ENCODE measurements around the gene WARS2.
A peak's percentile ranks its signal among the peaks of the same experiment; 100 is the strongest.
"Not testable (repeated sequence)": the region's sequence is repeated elsewhere in the genome, so short reads cannot be mapped to it uniquely, and the experiment has no call there.

The WARS2 gene

GRCh38 chr1:119140177-119141019 lies at the start of gene WARS2:
Gene WARS2 (minus strand): TSS chr1:119140653. CDS start chr1:119140644, 9 bp downstream.
- DNase-seq (ENCODE audit: insufficient read length, low spot score), result peak; percentile 75
- FAIRE-seq, result no peak

- DNase-seq (ENCODE audit: insufficient read length, low spot score) (no peak), FAIRE-seq (no peak)
Observed at GRCh38 chr1:119188926-119189325, 48.5 kb upstream of the WARS2 start.

- FAIRE-seq (no peak), DNase-seq (ENCODE audit: insufficient read length, low spot score) (no peak)
Observed at GRCh38 chr1:119187416-119187815, 47.0 kb upstream of the WARS2 start.

- no peak for DNase-seq (ENCODE audit: insufficient read length, low spot score)
- FAIRE-seq, result no peak
Observed at GRCh38 chr1:119186471-119186870, 46.0 kb upstream of the WARS2 start.

GRCh38 chr1:119184972-119185371 lies 44.5 kb upstream of the WARS2 start:
- no peak for DNase-seq (ENCODE audit: insufficient read length, low spot score)

GRCh38 chr1:119181218-119181617 lies 40.8 kb upstream of the WARS2 start:
- DNase-seq (ENCODE audit: insufficient read length, low spot score) (no peak), FAIRE-seq (no peak)

More at GRCh38 chr1:119184972-119185371, 44.5 kb upstream of the WARS2 start:
- no peak for FAIRE-seq

- no peak for DNase-seq (ENCODE audit: insufficient read length, low spot score)
- no peak for FAIRE-seq
Observed at GRCh38 chr1:119179051-119179450, 38.6 kb upstream of the WARS2 start.

- DNase-seq (ENCODE audit: insufficient read length, low spot score); FAIRE-seq: not testable (repeated sequence)
Observed at GRCh38 chr1:119172927-119173326, 32.5 kb upstream of the WARS2 start.

- FAIRE-seq; DNase-seq (ENCODE audit: insufficient read length, low spot score): not testable (repeated sequence)
Observed at GRCh38 chr1:119171381-119172010, 31.0 kb upstream of the WARS2 start.

GRCh38 chr1:119163396-119163795 lies 22.9 kb upstream of the WARS2 start:
- DNase-seq (ENCODE audit: insufficient read length, low spot score) (no peak), FAIRE-seq (no peak)

- DNase-seq (ENCODE audit: insufficient read length, low spot score) (no peak), FAIRE-seq (no peak)
Observed at GRCh38 chr1:119160866-119161265, 20.4 kb upstream of the WARS2 start.

GRCh38 chr1:119160409-119160808 lies 20.0 kb upstream of the WARS2 start:
- FAIRE-seq, result no peak
- no peak for DNase-seq (ENCODE audit: insufficient read length, low spot score)

- DNase-seq (ENCODE audit: insufficient read length, low spot score) (no peak), FAIRE-seq (no peak)
Observed at GRCh38 chr1:119159966-119160365, 19.5 kb upstream of the WARS2 start.

- DNase-seq (ENCODE audit: insufficient read length, low spot score), result no peak
- FAIRE-seq, result no peak
Observed at GRCh38 chr1:119159111-119159510, 18.7 kb upstream of the WARS2 start.

GRCh38 chr1:119156761-119157160 lies 16.3 kb upstream of the WARS2 start:
- not testable (repeated sequence) for DNase-seq (ENCODE audit: insufficient read length, low spot score); FAIRE-seq

GRCh38 chr1:119155069-119155468 lies 14.6 kb upstream of the WARS2 start:
- not testable (repeated sequence) for FAIRE-seq

GRCh38 chr1:119150150-119150549 lies 9.7 kb upstream of the WARS2 start:
- no peak for FAIRE-seq
- DNase-seq (ENCODE audit: insufficient read length, low spot score), result no peak

More at GRCh38 chr1:119155069-119155468, 14.6 kb upstream of the WARS2 start:
- DNase-seq (ENCODE audit: insufficient read length, low spot score), result not testable (repeated sequence)

- DNase-seq (ENCODE audit: insufficient read length, low spot score) (no peak), FAIRE-seq (no peak)
Observed at GRCh38 chr1:119147661-119148090, 7.2 kb upstream of the WARS2 start.

GRCh38 chr1:119146466-119146865 lies 6.0 kb upstream of the WARS2 start:
- DNase-seq (ENCODE audit: insufficient read length, low spot score) (no peak), FAIRE-seq (no peak)

GRCh38 chr1:119144813-119145212 lies 4.4 kb upstream of the WARS2 start:
- FAIRE-seq (no peak), DNase-seq (ENCODE audit: insufficient read length, low spot score) (no peak)

GRCh38 chr1:119143706-119144105 lies 3.3 kb upstream of the WARS2 start:
- FAIRE-seq (no peak), DNase-seq (ENCODE audit: insufficient read length, low spot score) (no peak)

GRCh38 chr1:119141660-119142059 lies 1.2 kb upstream of the WARS2 start:
- no peak for FAIRE-seq
- no peak for DNase-seq (ENCODE audit: insufficient read length, low spot score)
